ENCODE results near the gene TP53TG5. TPM values are rescaled to one million over a fixed set of nuclear protein-coding genes. Genes with fewer than 3 reads are reported as not detected.
"Not testable (repeated sequence)": the region's sequence is repeated elsewhere in the genome, so short reads cannot be mapped to it uniquely, and the experiment has no call there.

TP53TG5 gene
- polyA plus RNA-seq, 3 donors: 1.0 to 1.6 (median 1.2) TPM

DNA sequence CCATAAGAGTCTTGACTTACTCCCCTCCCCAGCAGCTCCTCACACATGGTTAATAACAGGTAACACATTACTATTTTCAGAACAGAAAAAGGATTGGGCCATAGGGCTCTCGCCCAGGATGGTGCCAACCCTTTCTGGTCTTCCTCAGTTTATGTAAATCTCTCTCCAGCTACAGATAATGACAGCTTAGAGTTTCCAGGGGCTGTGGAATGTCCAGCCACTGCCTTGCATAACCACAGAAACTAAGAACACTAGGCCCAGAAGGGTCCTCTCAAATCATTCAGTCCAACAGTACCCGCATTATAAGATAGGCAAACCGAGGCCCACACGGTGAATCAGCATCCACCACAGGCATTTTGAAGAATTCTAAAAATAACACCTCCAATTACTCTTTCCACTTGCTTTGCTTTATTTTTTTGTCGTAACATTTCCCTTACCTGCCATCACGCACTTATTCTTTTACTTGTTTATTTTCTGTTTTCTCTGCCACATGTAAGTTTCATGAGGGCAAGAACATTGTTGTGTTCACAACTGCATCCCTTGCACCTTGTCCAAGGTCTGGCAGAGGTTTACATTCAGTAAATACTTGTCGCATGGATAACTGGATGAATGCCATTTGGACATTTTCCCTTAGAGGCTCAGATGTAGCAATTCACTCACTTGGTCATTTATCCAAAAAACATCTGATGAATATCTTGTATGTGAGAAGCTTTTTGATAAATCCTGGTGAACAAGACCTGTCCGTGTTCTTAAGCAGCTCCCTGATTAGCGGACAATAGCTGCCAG is 23.5 kb downstream of the TP53TG5 start:
- DNase-seq (ENCODE audit: extremely low read depth in 1 of 11, low read depth in 9 of 11, low spot score in 4 of 11): no peak

DNA sequence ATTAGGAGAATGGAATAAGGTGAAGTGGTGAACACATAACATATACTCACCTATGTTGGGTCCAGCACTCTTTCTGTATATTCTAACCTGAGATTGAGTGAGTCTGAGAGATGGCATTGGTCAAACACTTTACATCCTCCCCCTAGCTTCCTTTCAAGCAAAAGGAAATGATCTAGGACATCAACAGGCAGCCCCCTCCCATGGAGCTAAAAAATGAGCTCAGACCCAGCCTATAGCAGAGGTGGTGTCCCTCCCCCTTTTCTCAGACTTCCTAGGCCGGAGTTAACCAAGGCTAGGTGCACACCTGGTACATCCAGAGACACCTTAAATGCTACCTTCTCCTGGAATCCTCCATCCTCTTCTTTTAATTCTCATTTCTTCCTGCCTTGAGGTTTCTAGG is 24.4 kb downstream of the TP53TG5 start:
- DNase-seq (ENCODE audit: extremely low read depth in 1 of 11, low read depth in 9 of 11, low spot score in 4 of 11): no peak

DNA sequence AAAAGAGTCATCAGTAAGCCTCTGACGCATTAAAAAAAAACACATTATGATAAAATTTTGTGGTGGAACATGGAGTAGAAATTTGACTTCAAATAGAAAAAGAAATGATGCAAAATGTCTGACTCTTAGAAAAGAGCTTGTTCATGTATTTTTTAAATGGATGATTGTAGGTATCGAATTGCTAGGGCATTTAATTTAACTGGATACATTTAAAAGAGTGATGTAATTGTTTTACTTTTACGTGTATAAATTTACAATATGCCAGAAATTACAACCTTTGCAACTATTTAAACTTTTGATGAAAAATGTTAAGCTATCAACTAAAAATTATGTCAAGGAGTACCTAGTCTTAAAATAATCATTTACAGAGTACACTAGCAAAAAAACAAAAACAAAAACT is 25.4 kb downstream of the TP53TG5 start:
- no peak for DNase-seq (ENCODE audit: extremely low read depth in 1 of 11, low read depth in 9 of 11, low spot score in 4 of 11)

DNA sequence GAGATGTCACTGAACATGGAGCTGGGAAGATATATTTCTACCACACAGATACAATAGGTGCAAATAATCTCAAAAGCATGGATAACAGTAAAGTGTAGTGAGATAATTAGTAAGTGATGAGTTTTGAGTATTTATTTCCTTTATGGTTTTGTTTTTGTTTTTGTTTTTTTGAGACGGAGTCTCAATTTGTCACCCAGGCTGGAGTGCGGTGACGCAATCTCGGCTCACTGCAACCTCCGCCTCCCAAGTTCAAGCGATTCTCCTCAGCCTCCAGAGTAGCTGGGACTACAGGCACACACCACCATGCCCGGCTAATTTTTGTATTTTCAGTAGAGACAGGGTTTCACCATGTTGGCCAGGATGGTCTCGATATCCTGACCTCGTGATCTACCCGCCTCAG is 27.3 kb downstream of the TP53TG5 start:
- not testable (repeated sequence) for DNase-seq (ENCODE audit: extremely low read depth in 1 of 11, low read depth in 9 of 11, low spot score in 4 of 11)

DNA sequence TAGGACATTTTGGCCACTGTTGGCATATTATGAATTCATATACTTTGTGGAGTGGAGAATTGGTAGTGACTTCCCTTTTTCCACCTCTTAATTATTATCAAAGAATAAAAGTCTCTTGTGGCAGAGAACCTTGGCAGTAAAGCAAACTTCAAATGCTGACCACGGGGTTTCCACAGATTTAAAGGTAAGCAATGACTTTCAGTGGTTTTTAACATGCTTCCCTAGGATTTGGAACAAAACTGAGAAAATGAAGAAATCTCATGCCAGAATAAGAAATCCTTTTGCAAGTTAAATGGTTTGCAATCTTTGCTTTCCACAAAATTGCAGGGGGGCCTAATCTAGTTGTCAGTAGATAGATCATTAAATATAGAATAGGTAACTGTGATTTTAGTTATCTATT is 27.9 kb downstream of the TP53TG5 start:
- DNase-seq (ENCODE audit: extremely low read depth in 1 of 11, low read depth in 9 of 11, low spot score in 4 of 11): no peak

DNA sequence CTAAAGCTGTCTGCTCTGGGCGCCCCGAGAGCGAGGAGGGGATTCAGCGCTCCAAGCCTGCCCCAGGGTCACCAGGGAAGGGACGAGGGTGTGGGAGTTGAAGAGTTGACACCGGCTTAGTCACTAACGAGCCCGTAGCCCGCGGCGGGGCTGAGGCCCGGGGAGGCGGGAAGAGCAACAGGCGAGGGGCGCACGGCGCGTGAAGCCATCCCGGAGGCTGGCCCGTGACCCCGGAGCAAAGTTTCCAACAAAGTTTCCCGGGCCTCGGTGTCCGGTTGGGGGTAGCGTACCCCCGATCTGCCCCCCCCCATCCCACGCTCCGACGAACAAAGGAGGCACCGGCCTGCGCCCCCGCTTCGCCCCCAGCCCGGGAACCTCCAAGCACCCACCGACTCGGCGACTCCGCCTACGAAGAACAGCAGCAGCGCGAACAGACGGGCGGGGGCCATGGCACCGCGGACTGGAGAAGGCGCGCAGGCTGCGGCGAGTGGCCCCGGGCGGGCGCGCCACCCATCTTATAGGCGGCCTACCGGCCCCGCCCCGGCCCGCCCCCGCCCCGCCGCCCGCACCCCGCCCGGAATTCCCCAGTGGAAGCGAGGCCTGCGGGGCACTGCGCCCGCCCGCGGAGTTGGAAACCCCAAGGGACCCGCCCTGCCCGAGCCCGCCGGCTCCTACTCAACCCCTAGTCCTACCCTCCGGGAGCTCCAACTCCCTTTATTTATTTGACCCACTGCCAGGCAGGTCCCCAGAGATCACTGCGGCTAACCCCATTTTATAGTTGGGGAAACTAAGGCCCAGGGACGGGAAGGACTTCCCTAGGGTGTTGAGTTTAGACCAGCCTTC is 30.0 kb downstream of the TP53TG5 start, which contains the start of gene SDC4:
TSS of gene SDC4 (minus strand) at position 489 of the 843 bp plus-strand sequence. CDS start at position 449, 40 bp downstream.
- no peak for DNase-seq (ENCODE audit: extremely low read depth in 1 of 11, low read depth in 9 of 11, low spot score in 4 of 11)

DNA sequence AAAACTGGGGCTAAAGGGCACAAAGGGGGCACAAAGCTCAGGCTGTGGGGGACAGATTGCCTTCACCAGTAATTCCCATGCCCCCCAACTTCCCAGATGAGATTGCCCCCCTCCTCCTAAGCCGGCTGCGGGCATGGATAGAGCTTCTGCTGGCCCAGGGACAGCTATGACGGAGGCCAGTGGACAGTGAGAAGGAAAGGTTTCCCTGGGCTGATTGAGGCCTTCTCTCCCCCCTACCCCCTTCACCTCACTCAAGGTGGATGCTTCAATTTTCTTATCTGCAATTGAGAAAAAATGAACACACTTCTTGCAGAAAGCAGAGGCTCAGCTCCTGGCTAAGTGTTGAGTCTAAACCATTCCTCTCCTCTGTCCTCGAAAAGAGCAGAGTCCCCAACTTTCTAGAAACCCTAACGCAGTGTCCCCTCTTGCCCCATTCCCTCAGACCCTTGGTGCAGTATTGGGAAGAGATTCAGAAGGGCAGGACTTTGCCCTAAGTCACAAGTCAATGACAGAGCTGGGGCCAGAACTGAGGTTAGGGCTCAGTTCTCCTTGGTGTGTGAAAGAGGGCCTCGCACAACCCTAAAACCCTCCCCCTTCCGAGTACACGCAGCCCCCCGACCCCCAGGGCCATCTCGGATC is 30.7 kb downstream of the TP53TG5 start:
- no peak for DNase-seq (ENCODE audit: extremely low read depth in 1 of 11, low read depth in 9 of 11, low spot score in 4 of 11)

DNA sequence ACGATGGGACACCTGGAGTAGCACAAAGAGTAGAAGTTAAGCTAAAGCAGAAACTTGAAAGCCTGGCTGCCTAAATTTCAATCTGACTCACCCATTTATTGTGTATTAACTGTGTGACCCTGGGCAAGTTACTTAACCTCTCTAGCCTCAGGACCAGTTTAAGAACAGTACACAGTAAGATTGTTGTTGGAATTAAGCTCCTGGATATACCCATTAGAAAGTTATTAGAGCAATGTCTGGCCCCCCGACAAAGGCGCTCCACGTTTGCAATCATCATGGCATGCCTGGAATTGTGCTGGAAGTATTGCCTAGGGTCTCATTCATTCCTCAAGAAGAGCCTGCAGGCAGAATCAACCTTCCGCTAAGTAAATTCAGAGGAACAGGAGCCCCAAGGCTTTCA is 31.3 kb downstream of the TP53TG5 start:
- no peak for DNase-seq (ENCODE audit: extremely low read depth in 1 of 11, low read depth in 9 of 11, low spot score in 4 of 11)

DNA sequence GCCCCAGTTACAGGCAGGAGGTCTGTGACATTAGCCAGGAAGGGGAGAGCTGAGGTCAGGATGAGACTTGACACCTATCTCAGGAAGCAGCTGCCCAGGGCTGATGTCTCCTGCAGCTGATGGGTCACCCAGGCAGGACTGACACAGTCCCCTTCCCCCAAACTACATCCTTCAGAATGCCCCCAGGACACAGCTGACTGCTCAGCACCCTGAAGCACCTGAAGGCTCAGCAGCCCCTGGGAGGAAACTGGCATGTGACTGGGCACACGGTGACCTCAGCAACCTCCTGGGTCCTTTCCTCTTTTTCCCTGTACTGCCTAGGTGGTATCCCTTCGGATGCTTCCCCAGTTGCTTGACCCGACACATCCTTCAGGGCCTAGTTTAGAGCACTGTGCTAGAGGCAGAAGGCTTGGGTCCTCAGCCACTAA is 31.8 kb downstream of the TP53TG5 start:
- DNase-seq (ENCODE audit: extremely low read depth in 1 of 11, low read depth in 9 of 11, low spot score in 4 of 11): no peak

DNA sequence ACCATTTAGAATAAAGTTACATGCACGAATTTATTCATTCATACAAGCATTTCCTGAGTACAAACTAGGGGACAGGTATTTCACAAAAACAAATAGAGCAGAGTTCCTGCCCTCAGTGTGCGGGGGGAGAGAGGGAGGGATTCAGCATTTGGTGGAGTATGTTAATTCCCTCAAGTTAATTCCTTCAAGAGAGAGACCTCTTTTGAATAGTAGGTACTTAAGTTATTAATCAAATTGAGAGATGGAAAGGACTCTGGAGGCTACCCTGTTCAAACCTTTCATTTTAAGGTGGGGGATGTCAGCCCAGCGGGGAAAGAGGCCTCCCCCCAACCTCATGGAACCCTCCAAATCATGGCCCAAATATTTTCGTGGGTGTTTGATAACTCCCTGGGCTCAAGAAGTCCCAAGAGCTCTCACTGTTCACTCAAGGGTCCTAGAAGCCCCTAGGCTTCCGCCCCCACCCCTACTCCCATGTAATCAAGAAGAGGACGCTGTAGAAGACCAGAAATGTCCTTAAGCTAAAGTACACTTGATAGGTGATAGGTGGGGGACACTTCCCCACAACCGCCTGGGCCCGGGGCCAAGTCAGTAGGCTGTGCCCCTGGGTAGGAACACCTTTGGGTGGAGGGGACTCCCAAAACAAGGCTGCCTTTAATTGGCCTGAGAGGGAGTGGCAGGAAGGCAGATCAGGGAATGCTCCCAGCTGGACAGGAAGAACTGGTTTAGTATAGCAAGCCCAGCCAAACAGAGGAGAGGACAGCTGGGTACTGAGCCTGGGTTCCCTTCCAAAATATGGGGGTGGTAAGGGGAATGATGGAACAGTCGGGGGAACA is 32.8 kb downstream of the TP53TG5 start:
- no peak for DNase-seq (ENCODE audit: extremely low read depth in 1 of 11, low read depth in 9 of 11, low spot score in 4 of 11)

DNA sequence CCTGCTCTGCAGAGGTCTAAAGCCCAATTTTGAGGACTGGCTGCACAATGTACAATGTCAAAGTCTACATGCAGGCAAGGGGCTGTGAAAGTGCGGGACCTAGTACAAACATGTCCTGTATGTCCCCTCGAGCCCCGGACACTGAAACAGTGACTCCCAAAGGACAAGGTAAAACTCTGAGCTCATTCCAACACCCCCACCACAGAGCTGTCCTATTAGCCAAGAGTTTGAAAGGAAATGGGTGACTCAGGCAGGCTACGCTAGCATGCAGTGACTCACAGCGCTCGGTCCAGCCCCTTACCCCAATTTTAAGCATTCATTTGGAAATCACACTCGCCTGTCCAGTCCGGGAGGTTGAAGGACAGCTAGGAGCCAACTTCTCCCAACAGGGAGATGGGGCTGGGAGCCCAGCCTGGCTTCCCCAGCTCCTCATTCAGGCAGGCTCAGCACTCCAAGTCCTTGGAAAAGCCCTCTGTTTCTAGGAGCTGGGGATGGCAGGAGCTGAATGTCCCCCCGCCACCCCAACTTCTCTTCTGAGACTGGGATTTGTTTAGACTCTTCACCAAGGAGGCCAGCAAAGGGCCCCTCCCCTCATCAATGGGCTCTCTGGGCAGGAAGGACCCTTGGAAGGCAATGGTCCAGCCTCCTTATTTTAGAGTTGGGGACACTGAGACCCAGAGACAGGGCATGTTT is 33.8 kb downstream of the TP53TG5 start:
- no peak for DNase-seq (ENCODE audit: extremely low read depth in 1 of 11, low read depth in 9 of 11, low spot score in 4 of 11)

DNA sequence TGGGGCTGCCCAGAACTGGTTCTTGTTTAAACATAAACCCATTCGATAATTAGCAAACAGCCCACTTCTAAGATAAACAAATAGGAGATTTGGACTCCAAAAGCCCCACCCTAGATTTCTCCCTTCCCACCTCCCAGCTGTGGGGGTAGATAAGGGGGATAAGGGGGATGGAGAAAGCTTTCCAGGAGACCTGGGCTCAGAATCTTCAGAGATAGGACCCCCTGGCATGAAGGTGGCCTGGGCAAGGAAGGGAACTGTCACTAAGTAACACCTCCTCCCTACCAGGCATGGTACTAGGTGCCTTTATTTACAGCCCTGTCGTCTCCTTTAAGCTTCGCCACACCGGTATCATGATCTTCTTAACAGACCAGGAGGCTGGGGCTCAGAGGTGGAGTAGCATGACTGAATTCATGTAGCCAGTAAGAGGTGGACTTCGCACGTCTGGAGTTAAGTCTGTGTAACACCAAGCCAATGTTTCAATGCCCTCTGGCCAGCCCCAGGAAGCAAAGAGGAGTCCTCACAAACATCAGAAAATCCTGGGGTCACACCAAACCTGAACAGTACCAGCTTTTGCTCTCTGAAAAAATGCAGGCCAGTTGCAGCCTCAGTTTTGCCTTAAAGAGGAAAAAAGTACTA is 34.5 kb downstream of the TP53TG5 start:
- no peak for DNase-seq (ENCODE audit: extremely low read depth in 1 of 11, low read depth in 9 of 11, low spot score in 4 of 11)

DNA sequence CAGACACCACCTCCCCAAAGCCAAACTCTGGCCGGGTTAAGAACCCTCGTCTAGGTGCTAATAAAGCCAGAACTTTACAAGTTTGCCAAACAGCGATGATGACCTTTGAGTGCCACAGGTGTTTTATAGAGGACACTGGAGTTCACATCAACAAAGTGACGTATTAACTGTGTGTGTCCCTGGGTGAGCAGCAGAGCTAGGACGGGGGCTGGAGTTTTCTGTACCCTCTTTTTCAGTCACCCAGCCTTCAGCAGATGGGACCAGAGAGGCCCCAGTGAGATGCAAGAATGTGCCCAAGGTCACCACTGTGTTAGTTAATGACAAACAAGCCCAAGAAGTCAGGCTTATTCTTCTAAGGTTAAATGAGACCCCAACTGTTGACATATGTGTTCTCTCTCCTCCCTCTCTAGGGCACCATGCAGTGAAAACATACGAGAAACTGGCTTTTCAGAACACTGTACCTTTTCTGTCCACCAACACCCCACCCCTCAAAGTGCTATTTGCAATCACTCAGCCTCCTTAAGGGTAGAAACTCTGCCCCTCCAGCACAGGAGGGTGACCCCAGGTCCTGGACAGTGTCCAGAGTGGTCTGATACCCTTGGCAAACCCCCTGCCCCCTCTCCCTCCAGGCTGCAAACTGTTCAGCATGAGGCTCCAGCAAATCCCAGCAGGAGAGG is 35.1 kb downstream of the TP53TG5 start:
- DNase-seq (ENCODE audit: extremely low read depth in 1 of 11, low read depth in 9 of 11, low spot score in 4 of 11): no peak

DNA sequence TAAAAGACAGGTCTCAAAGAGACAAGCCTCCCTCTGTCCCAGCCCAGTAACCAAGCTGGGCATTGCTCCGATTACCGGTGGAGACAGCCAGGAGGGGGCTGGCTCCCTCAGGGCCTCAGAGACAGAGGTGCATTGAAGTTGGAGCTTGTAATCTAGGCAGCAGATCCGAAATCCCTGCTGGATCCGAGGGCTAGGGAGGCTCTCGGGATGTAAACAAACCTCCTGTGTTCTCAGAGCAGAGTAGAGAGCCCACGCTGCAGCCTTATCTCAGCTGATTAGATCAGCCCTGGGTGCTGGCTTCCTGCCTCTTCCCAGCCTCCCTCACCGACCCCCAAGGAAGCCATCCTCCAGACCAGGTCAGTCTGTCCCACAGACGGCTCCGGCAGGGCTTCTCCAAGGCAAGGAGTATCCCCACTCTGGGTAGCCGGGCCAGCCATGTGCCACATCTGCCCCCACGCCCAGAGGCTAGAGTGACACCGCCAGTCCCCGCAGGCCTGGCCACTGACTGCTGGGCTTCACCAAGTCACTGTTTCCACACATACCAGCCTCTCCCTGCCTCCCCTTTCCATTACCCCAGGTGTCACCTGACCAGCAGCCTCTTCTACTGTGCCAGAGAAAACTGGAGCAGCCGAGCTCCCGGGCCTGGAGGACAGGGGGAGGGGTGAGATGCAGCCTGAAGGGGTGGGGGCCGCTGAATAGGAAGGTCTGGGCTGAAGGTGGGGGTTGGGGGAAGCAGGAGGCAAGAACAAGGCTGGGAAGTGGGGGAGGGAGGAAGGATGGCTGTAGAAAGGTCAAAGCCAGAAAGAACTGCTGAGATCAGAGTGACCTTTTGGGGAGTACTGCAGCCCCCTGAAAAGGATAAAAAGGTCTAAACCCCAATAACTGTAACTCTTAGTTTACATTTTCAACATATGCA is 35.9 kb downstream of the TP53TG5 start:
- peak in 1 of 11 donors; percentile 72 for DNase-seq (ENCODE audit: extremely low read depth in 1 of 11, low read depth in 9 of 11, low spot score in 4 of 11)

DNA sequence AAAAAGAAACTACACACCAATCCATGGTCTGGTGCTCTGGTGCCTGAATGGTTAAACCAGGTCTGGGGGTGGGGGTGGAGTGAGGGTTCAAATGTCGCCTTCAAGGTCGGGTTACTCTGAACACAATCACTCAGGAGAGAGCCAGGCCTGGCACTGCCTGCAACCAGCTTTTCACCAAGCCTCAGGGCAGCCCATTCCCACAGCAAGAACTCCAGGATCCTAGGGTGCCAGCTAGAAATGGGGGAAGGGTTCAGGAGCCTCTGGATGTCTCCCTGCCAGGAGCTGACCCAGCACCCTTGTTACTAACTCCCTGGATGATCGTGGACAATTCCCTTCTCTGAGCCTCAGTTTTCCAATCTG is 36.6 kb downstream of the TP53TG5 start:
- DNase-seq (ENCODE audit: extremely low read depth in 1 of 11, low read depth in 9 of 11, low spot score in 4 of 11): no peak

DNA sequence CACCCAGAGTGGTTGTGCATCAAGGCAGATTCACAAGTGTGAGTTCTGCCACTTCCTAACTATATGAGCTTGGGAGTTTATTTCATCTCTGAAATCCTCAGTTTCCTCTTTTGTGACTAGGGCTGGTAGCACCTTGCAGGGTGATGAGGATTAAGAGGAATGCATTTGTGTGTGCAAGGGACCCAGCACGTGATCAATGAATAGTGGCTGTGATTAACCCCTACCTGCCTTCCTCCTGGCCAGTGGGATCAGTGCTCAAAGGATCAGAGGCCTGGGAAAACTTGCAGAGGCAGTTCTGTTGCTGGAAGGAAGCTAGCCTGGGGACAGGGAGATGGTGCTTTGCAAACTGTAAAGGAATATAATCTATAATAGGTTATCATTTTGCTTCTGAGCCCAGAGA is 37.2 kb downstream of the TP53TG5 start:
- no peak for DNase-seq (ENCODE audit: extremely low read depth in 1 of 11, low read depth in 9 of 11, low spot score in 4 of 11)
